Activated T-cell treated with anti-CD3 and anti-CD28 coated beads for 4 hours (primary cell): Measurements from ENCODE around the gene GAS5.
"Not testable (repeated sequence)": the region's sequence is repeated elsewhere in the genome, so short reads cannot be mapped to it uniquely, and the experiment has no call there.

Source experiments
- DNase-seq: peaks from one replicate; pipeline ENCODE4 v3.0.0-alpha.2; 2020

Gene GAS5

DNA sequence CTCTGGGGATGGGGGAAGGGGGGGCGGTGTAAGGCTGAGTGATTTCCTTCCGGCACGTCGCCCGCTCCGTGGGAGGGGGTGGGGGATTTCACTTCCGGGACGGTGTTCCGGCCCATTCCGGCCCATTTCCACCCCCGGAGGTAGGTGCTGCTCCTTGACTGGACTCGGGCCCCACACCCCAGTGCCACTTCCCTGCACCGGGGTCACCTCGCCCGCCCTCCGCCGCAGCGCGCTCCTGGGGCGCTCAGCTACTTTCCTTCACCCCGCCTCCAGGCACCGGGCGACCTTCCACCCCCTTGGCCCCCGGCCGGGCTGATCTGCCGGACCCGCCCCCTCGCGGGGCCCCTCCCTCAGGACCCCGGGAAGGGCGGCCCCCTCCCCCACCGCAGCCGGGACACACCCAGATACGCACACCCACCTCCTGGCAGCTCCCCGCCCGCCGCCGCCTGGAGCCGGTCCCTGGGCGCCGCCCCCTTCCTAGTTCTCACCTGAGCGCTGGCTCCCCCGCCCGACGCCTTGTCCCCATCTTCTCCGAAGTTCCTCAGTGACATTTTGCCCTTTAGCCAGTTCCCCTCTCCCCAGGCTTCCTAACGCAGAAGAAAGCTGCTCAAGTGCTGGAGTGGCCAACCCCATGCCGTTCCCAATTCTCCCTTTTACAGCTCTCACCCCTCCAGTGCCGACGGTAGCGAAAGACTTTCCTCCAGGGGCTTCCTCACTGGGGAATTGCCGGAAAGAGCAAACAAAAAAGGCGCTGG is 654 bp upstream of the GAS5 start, which contains the start of gene ZBTB37:
TSS of gene ZBTB37 (plus strand) at position 115 of the 755 bp plus-strand sequence. CDS start 1,846 bp downstream, outside the sequence.
- peak; percentile 93 for DNase-seq

DNA sequence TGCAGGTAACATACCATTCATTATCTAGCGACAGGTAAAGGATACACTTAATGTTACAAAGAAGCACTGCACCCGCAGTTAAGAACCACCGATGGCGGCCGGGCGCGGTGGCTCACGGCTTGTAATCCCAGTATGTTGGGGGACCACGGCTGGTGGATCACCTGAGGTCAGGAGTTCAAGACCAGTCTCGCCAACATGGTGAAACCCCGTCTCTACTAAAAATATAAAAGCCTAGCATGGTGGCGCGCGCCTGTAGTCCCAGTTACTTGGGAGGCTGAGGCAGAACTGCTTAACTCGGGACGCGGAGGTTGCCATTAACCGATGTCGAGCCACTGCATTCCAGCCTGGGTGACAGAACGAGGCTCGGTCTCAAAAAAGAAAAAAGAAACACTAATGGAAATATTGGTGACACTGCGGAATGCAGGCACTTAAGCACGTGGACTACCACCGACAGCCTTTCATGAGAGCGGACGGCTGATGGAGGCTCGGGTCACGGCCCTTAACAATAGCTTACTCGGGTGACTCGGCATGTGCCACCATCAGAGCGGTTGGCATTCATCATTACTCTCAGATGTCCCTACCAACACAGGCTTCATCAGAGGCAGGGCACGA is 542 bp downstream of the GAS5 start:
- no peak for DNase-seq

DNA sequence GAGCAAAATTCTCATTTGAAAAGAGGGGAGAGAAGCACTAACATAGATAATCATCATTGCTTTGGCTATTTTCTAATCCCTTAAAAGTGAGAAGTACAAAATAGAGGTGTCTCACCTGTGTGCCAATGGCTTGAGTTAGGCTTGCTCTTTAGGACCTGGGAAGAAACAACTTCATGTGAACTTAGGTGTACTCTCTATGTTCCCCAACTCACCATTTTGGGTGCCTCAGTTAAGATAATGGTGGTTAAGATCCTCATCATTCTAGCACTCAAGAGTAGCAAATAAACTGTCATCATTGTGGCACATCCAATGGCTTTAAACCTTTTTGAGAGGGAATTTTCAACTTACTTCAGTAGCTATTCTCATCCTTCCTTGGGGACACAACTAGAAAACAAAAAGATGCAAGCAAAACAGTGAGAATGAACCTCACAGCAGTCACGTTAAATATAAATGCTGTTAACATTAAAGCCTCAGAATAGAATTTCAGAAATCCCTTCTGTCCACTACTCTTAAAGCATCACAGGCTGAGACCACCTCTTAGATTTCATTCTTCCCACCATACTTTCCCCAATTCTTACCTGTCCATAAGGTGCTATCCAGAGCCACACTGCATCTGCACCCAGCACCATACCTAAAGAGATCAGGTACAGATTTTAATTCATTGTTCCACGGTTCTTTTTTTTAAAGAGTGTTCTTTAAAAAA is 1.2 kb downstream of the GAS5 start:
- no peak for DNase-seq

DNA sequence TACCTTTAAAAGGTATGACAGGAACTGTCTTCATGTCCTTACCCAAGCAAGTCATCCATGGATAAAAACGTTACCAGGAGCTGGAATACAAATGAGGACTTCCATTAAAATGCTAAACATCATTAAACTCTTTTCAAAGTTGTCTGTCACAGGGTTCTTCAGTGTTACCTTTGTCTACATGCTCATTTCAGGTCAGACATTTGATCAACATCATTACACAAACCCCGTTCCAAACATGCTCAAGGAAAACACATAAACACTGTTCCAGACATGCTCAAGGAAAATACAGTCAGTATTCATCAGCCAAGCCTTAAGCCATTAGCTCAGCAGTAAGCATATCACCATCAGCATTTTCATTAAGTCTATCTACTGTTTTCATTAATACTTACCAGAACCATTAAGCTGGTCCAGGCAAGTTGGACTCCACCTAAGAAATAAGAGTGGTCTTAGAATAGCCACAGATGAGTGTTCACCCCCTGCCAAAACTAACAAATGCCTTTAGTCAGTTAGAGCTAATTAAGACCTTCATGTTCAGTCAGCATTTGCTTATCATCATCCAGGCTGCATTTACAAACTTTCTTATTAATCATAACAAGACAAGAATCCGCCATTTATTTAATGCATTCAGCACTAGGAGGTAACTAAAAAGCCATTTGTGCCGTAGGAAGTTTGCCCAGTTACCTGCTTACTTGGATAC is 2.2 kb downstream of the GAS5 start:
- DNase-seq, result no peak

DNA sequence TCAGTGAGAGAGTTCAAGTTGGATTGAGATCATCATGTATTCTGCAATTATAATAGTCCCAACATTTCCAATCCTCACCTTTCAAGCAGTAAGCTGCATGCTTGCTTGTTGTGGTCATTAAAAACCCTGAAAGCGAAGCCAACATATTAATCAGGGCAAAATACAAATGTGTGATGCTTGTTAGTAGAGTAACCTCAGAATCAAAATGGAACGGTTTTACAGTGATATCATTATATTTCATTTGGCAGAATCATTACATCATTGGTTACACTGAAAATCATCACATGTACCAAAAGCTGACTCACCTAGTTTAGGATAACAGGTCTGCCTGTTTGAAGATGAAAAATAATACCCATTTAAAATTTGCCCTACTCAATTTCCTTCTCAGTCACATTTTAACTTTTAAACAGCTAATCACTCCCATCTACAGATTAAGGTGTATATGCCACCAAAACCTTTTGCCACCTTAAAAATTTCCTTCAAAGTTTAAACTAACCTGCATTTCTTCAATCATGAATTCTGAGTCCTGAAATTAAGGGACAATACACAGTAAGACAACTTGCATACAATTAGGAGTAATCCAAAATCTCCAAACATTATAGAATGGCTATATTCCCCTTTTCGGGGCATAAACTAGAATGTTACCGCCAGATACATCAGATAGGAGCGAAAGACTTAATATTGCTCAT is 3.5 kb downstream of the GAS5 start:
- no peak for DNase-seq

DNA sequence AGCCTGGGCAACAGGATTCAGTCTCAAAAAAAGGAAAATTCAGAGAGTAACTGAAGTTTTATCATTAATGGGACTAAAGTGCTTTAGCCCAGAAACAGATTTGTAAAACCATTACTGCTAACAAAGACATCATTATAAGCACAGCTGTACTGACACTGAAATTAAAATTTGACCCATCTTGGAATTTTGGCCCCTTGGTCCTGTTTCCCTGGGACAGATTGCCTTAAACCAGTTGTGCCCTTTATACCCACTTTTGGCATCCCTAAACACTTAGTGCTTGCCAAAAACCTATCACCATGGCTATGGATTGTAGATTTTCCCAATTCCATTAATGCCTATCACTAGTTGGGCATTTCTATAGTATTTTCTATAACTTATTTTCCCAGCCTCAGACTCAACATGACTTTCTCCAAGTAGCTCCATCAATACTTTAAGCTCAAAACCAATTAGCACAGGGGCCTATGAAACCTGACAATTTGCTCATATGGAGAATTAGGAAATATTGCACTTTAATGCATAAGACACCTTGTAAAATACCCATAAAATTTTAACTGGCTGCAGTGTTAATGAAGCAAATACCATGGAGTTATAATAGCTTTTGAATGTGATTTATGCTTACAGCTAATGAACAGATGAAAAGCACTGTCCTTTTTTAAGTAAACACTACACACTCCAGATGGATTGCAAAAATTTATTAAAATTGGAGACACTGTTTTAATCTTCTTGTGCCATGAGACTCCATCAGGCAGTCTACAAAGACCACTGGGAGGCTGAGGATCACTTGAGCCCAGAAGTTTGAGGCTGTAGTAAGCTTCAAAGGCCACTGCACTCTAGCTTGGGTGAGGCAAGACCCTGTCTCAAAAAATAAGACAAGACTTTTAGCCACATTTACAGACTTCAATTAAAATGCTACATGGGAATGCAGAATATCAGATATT is 4.3 kb downstream of the GAS5 start:
- DNase-seq, result no peak

DNA sequence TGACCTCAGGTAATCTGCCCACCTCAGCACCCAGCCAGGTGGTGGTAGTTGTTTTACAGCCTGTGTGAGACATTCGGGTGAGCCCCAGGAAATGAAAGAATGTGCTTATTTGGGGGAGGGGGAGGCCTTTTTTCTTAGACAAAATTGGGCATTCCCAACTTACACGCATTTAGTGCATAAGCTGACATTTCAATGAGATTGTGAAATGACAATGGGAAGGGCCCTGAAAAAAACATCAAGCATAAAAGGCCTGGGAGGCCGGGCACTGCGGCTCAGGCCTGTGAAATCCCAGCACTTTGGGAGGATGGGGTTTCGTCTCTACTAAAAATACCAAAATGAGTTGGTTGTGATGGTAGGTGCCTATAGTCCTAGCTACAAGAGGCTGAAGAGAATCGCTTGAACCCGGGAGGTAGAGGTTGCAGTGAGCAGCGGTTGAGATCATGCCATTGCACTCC is 5.0 kb downstream of the GAS5 start:
- DNase-seq, result no peak

DNA sequence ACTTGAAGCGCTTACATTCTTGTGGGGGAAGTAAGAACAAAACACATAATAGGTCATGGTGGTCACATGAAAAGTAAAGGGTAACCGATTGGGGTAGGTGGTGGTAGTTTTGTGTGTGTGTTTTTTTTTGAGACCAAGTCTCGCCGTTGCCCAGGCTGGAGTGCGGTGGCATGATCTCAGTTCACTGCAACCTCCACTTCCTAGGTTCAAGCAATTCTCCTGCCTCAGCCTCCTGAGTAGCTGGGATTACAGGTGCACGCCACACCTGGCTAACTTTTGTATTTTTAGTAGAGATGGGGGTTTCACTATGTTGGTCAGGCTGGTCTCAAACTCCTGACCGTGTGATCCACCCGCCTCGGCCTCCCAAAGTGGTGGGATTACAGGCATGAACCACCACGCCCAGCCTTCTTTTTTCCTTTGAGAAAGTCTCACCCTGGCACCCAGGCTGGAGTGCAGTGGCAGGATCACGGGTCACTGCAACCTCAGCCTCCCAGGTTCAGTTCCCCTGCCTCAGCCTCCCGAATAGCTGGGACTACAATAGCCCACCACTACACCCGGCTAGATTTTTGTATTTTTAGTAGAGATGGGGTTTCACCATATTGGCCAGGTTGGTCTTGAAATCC is 5.5 kb downstream of the GAS5 start:
- not testable (repeated sequence) for DNase-seq

DNA sequence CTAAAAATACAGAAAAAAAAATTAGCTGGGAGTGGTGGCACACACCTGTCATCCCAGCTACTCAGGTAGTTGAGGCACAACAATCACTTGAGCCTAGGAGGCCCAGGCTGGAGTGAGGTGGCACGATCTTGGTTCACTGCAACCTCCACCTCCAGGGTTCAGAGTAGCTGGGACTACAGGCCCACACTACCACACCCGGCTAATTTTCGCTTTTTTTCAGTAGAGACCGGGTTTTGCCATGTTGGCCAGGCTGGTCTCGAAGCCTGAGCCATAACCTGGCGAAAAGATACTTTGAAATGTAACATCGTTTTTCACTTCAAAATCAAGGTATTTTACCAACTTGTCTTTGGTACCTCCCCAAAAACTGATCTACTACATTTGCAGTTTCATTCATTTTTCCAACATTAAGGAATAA is 6.1 kb downstream of the GAS5 start:
- DNase-seq, result no peak

DNA sequence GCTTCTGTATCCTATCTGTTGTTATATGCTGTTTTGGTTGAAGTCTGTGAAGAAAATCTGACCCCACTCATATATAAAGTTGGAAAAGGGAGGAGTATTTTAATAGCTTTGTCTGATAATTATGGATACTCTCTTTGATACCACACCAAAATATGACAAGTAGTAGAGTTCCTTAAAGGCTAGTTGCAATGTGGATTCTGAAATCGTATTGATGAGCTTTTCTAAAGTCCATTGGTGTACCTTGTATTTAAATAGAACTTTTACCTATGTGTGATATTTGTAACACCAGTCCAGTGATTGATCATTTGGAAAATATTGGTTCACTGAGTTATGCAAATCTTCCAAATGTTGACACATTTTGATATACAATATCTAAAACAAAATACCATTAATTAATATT is 7.7 kb downstream of the GAS5 start:
- no peak for DNase-seq

DNA sequence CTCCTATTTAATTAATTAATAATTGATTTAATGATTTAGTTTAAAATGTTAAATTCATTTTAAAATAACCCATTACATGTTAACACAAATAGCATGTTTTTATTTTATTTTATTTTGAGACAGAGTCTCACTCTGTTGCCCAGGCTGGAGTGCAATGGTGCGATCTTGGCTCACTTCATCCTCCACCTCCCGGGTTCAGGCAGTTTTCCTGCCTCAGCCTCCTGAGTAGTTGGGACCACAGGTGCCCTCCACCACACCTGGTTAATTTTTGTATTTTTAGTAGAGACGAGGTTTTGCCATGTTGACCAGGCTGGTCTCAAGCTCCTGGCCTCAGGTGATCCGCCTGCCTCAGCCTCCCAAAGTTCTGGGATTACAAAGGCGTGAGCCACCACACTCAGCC is 8.2 kb downstream of the GAS5 start:
- not testable (repeated sequence) for DNase-seq

DNA sequence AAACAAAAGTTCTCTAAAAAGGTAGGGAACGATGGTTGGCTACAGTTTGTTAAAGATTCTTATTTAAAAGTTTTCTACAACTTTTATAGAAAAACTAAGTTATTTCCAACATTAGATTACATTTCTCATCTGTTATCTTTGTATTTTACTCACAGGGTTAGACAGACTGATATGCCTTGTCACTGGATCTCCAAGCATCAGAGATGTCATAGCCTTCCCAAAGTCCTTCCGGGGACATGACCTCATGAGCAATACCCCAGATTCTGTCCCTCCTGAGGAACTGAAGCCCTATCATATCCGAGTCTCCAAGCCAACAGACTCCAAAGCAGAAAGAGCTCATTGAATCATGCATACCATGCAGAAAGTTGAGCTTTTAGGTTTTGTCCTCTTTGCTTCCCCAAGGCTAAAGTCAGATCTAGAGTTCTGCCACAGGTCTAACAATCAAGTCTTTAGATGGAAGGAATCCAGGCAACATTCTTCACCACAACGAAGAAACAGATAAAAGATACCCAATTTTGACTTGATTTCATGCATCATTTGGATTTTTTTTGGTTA is 10.3 kb downstream of the GAS5 start:
- DNase-seq, result no peak

DNA sequence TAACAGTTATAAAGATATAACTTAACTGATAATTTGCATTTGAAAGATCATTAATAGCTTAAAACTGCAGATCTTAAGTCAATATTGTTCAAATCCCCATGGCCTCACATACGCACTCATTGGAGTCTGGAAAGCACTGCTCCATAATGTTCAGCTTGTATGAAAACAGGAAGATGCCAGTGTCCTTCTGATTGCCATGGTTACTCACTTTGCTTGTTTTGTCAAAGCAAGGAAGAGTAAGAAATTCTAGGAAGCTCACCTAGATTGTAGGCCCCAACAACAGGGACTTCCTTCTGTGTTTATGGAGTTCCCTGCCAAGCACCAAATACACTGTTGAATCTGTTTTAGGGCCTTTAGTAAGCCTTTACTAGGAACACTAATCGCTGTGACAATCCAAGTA is 10.9 kb downstream of the GAS5 start:
- no peak for DNase-seq

DNA sequence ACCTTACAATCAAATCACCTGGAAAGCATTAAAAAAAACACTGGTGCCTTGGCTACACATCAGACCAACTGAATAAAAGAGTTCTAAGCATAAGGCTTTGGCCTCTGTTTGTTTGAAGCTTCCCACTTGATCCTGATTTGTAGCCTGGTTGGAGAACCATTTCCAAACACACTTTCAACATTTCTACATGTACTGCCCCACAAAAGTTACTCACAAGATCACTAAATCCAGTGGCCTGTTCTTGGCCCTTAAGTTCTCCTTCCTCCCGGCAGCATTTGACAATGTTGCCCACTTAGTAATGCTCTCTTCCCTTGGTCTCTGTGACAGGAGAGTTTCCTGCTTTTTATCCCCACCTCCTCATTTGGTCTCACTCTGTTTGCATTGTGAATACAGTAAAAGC is 11.8 kb downstream of the GAS5 start:
- no peak for DNase-seq

DNA sequence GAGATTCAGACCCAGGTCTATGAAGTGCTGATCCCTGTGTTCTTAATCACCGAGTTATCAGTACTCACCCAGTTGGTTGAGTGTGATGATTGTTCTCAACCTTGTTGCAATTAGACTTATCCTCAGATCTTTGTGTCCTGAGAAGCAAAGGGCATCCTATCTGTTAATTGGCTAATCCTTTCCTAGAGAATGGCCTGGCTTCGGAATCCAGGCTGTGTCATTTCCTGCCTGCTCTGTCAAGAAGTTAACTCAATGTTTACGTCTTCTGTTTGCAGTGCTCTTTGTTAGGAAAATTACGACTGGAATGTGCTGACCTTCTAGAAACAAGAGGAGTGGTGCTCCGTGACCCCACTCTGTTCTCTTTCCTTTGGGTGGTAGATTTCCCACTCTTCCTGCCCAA is 14.7 kb downstream of the GAS5 start:
- DNase-seq, result no peak

DNA sequence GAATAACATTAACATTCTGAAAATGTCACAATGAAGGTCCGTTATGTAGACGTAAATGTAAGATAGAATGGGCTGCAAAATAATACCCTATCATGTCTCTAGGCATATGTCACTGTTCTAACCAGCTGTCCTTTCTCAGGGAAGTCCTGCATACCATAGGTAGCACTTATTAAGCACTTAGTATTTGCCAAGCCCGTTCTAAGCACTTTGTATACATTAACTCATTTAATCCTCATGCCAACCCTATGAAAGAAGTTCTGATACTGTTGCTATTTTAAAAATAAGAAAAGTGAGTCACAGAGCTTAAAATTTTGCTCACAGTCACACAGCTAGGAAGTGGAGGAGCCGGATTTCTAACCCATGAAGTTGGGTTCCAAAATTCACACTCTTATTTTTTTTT is 15.7 kb downstream of the GAS5 start:
- no peak for DNase-seq

DNA sequence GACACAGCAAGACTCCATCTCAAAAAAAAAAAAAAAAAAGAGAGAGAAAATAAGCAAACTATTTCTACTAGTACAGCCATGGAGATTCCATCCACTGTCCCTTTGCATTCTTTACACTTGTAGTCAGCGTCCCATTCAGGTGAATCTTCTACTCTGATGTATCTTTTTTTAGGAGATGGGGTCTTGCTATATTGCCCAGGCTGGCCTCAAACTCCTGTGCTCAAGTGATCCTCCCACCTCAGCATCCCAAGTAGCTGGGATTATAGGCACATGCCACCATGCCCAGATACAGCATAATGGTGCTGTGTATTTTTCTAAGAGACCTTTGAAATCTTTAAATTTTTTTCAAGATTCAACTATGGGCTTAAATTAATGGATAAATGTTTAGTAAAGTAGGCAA is 35.0 kb downstream of the GAS5 start:
- DNase-seq, result no peak

DNA sequence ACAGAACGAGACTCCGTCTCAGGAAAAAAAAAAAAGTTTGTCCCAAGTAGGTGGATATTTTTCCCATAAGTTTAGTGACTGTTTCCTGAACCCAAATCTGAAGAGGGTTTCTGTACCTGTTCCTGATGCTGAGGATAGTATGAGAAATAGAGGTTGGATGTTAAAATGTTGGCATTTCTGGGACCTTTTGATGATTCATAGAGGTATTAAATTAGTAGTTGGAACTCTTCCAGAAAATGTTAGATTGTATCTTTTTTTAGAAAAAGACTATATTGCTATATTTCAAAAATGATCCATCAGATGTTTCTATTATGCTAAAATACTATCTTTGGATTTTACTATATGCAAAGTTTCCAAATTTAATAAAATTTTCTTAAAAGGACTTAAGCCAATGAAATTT is 40.2 kb downstream of the GAS5 start:
- no peak for DNase-seq

DNA sequence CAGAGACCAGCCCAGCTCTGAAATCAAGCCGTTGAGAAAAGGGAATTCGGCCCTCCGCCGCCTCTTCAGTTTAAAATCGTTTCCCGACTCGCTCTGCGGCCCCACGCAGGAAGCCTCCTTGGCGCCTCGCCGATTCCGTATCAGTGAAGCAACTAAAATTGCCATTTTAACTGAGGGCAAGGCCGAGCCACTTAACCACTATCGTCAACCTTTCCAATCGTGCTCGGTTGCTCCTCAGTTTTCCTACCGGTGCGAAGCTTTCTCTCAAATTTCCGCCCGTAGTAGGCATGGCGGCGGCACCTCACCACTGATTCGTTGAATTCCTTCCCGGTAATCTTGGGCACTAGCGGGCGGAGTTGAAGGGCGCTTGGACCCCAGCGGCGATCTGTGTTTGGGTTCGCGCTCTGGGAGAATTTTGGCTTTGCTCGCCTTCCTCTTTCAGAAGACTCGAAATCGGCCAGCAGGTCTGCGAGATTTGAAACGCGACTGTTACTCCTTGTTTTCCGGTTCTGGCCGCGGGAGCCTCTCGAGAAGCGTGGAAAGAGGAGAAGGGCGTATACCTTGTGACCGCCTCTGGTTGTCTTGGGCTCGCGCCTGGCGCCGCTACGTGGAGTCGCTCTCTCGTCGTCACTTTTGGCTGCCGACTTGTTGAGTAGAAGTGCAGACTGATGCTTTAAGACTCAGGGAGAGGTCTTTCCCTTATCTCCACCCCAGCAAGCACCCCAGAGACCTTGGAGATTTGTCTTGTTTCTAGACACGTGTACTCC is 43.3 kb downstream of the GAS5 start, which contains the start of the genes CENPL and DARS2:
TSS of gene CENPL (minus strand) at position 569 of the 767 bp plus-strand sequence. CDS start 13,584 bp downstream, outside the sequence.
TSS of gene DARS2 (plus strand) at position 359 of the 767 bp plus-strand sequence. CDS start 557 bp downstream, outside the sequence.
- DNase-seq, result peak; percentile 83
